H1 (cell line): ENCODE results near the gene SDC4. TPM values are rescaled to one million over a fixed set of nuclear protein-coding genes. Genes with fewer than 3 reads are reported as not detected.

Experiments used
- CTCF ChIA-PET: fragments of 300-600 bp; sonication (Branson Sonifier 250); formaldehyde crosslinking; loops from one replicate; lab custom pipeline; 2021; ENCODE audit not compliant: partially characterized antibody; lab: Charles Lee
- POLR2A ChIA-PET: fragments of 300-600 bp; sonication (Branson Sonifier 250); formaldehyde crosslinking; loops from one replicate; lab custom pipeline; 2021; ENCODE audit warnings: inconsistent platforms; ENCODE audit not compliant: partially characterized antibody; lab: Charles Lee
- DNase-seq, 2 experiments: peaks; one replicate each; pipeline versions ENCODE4 v3.0.0 to v3.0.0-alpha.2; 2010 to 2022; ENCODE audit warnings: low spot score in 2 of 2, low read depth in 1 of 2, mixed read lengths in 1 of 2
- FAIRE-seq: peaks from 2 replicates; lab custom pipeline; 2011; peaks lifted over from hg19 to GRCh38; lab: Jason Lieb, UNC
- H2AFZ ChIP-seq: 2 replicates; pipeline ENCODE4 v1.8.1; 2012; ENCODE audit warnings: low read length, inconsistent platforms
- H2AK5ac ChIP-seq: 2 replicates; pipeline ENCODE4 v1.6.1; 2013; ENCODE audit warnings: low read depth, low read length
- H2BK120ac ChIP-seq: replicated peaks from 2 replicates; pipeline ENCODE3; 2013; ENCODE audit warnings: low read depth, low read length, inconsistent platforms
- H2BK12ac ChIP-seq: 2 replicates; pipeline ENCODE4 v1.6.1; 2013; ENCODE audit warnings: low read depth, low read length
- H2BK15ac ChIP-seq: 2 replicates; pipeline ENCODE4 v1.6.1; 2013; ENCODE audit warnings: low read length
- H2BK20ac ChIP-seq: 2 replicates; pipeline ENCODE4 v1.6.1; 2013; ENCODE audit warnings: low read length
- H2BK5ac ChIP-seq: 2 replicates; pipeline ENCODE4 v1.6.1; 2013; ENCODE audit warnings: low read depth, low read length
- H3K14ac ChIP-seq: 2 replicates; pipeline ENCODE4 v1.6.1; 2013; ENCODE audit warnings: inconsistent platforms; ENCODE audit not compliant: insufficient read length
- H3K18ac ChIP-seq: 2 replicates; pipeline ENCODE4 v1.6.1; 2013; ENCODE audit warnings: low read length; ENCODE audit errors: extremely low read depth
- H3K23ac ChIP-seq: 2 replicates; pipeline ENCODE4 v1.6.1; 2013; ENCODE audit warnings: inconsistent platforms; ENCODE audit not compliant: insufficient read length
- H3K23me2 ChIP-seq: 2 replicates; pipeline ENCODE4 v1.6.1; 2013; ENCODE audit warnings: low read depth, low read length
- H3K27ac ChIP-seq: 2 replicates; pipeline ENCODE4 v1.6.1; 2011; ENCODE audit warnings: low read depth, low read length, inconsistent platforms
- H3K27me3 ChIP-seq, 4 experiments: replicated peaks in 1 of 4; 1 replicate in 1 of 4; 2 replicates in 3 of 4; pipeline versions ENCODE4 v1.6.1 to v1.8.1; 2011 to 2013; ENCODE audit warnings: low read length in 3 of 4, mild to moderate bottlenecking in 3 of 4, inconsistent platforms in 2 of 4, mixed read lengths in 2 of 4, moderate library complexity in 1 of 4; ENCODE audit not compliant: control insufficient read depth in 3 of 4, insufficient read depth in 3 of 4; ENCODE audit errors: extremely low read depth in 1 of 4
- H3K36me3 ChIP-seq, 4 experiments: 2 replicates each; pipeline versions ENCODE4 v1.6.1 to v1.8.1; 2011 to 2013; ENCODE audit warnings: mild to moderate bottlenecking in 4 of 4, low read length in 3 of 4, moderate library complexity in 2 of 4, control low read depth in 1 of 4, inconsistent platforms in 1 of 4; ENCODE audit not compliant: insufficient read depth in 4 of 4, control insufficient read depth in 2 of 4
- H3K4ac ChIP-seq: replicated peaks from 2 replicates; pipeline ENCODE3; 2013; ENCODE audit warnings: low read length, low read depth, mixed read lengths, inconsistent platforms; ENCODE audit not compliant: insufficient read length
- H3K4me1 ChIP-seq, 4 experiments: replicated peaks in 1 of 4; 1 replicate in 1 of 4; 2 replicates in 3 of 4; pipeline versions ENCODE4 v1.6.1 to v1.8.1; 2011 to 2013; ENCODE audit warnings: low read length in 3 of 4, inconsistent platforms in 2 of 4, mixed read lengths in 1 of 4; ENCODE audit not compliant: insufficient read depth in 4 of 4, control insufficient read depth in 3 of 4
- H3K4me2 ChIP-seq, 2 experiments: 2 replicates each; pipeline versions ENCODE4 v1.6.1 to v1.8.1; 2011 to 2013; ENCODE audit warnings: low read depth in 2 of 2, low read length in 2 of 2, control low read depth in 1 of 2, inconsistent platforms in 1 of 2, mild to moderate bottlenecking in 1 of 2; ENCODE audit not compliant: insufficient read depth in 1 of 2
- H3K4me3 ChIP-seq, 4 experiments: fragments of 200-600, 300-600 bp in 1 of 4; sonication (generic), shearing (Covaris generic), sonication (Bioruptor Twin) in 1 of 4; 2 replicates each; pipeline versions ENCODE4 v1.5.1 to v1.8.1; 2011 to 2016; ENCODE audit warnings: low read length in 4 of 4, low read depth in 3 of 4, control low read depth in 2 of 4, inconsistent platforms in 2 of 4, mild to moderate bottlenecking in 2 of 4, mixed read lengths in 1 of 4, moderate library complexity in 1 of 4; ENCODE audit not compliant: insufficient read depth in 2 of 4; ENCODE audit errors: extremely low read depth in 1 of 4
- H3K56ac ChIP-seq: replicated peaks from 2 replicates; pipeline ENCODE3; 2013; ENCODE audit warnings: low read depth, mild to moderate bottlenecking, mixed read lengths, low read length, inconsistent platforms; ENCODE audit not compliant: insufficient read length
- H3K79me1 ChIP-seq: 2 replicates; pipeline ENCODE4 v1.6.1; 2013; ENCODE audit warnings: low read depth, low read length, control low read depth
- H3K79me2 ChIP-seq, 2 experiments: 2 replicates each; pipeline versions ENCODE4 v1.6.1 to v1.8.1; 2012 to 2013; ENCODE audit warnings: low read length in 2 of 2, mild to moderate bottlenecking in 2 of 2, inconsistent platforms in 1 of 2; ENCODE audit not compliant: insufficient read depth in 2 of 2, control insufficient read depth in 1 of 2
- H3K9ac ChIP-seq, 4 experiments: replicated peaks in 1 of 4; 1 replicate in 1 of 4; 2 replicates in 3 of 4; pipeline versions ENCODE4 v1.6.1 to v1.8.1; 2011 to 2013; ENCODE audit warnings: low read depth in 3 of 4, low read length in 3 of 4, control low read depth in 2 of 4, mild to moderate bottlenecking in 2 of 4, moderate library complexity in 2 of 4, inconsistent platforms in 1 of 4; ENCODE audit errors: extremely low read depth in 1 of 4
- H3K9me3 ChIP-seq, 2 experiments: 2 replicates each; pipeline versions ENCODE4 v1.6.1 to v1.8.1; 2012 to 2013; ENCODE audit warnings: mild to moderate bottlenecking in 2 of 2, moderate library complexity in 2 of 2, control low read depth in 1 of 2, inconsistent platforms in 1 of 2, low read depth in 1 of 2, low read length in 1 of 2, mixed read lengths in 1 of 2; ENCODE audit not compliant: insufficient read depth in 2 of 2
- H4K20me1 ChIP-seq, 2 experiments: replicated peaks in 1 of 2; 2 replicates each; pipeline versions ENCODE3 to v1.8.1; 2011 to 2013; ENCODE audit warnings: inconsistent platforms in 2 of 2, low read length in 2 of 2, mild to moderate bottlenecking in 1 of 2; ENCODE audit not compliant: insufficient read depth in 2 of 2, control insufficient read depth in 1 of 2
- H4K5ac ChIP-seq: 2 replicates; pipeline ENCODE4 v1.6.1; 2013; ENCODE audit warnings: low read length, low read depth, mixed read lengths, inconsistent platforms; ENCODE audit not compliant: insufficient read length
- H4K8ac ChIP-seq: 2 replicates; pipeline ENCODE4 v1.8.0; 2013; ENCODE audit warnings: mild to moderate bottlenecking, moderate library complexity, low read length, inconsistent platforms; ENCODE audit not compliant: insufficient read depth; ENCODE audit errors: extremely low read depth
- H4K91ac ChIP-seq: replicated peaks from 2 replicates; pipeline ENCODE3; 2013; ENCODE audit warnings: low read length, mixed read lengths, inconsistent platforms; ENCODE audit not compliant: insufficient read length
- POLR2AphosphoS5 ChIP-seq: IDR thresholded peaks from 2 replicates; pipeline ENCODE4 v1.6.1; 2011; ENCODE audit warnings: low read depth, low read length
- YY1 ChIP-seq: IDR thresholded peaks from 2 replicates; pipeline ENCODE4 v1.6.1; 2011; ENCODE audit warnings: low read depth, mild to moderate bottlenecking, low read length
- WGBS, 2 experiments: shearing (Covaris generic) in 1 of 2; methylation state at CpG; one replicate each; pipeline versions ENCODE4 v1.1.6 to v1.1.7; 2013 to 2015; ENCODE audit warnings: low lambda C conversion rate in 2 of 2, mixed read lengths in 2 of 2, inconsistent platforms in 1 of 2, low coverage in 1 of 2, missing lambda C conversion rate in 1 of 2; ENCODE audit not compliant: insufficient replicate concordance in 2 of 2, insufficient coverage in 1 of 2, insufficient read length in 1 of 2; ENCODE audit errors: extremely low coverage in 1 of 2, missing lambda C conversion rate in 1 of 2; 5-methylcytosine and 5-hydroxymethylcytosine counted together
- polyA plus RNA-seq, 7 experiments: library from polyadenylated mRNA; depleted of rRNA in 3 of 7; stranded (reverse) in 5 of 7; unstranded in 2 of 7; fragments of >200 nt in 5 of 7; fragments of 200-250 nt in 2 of 7; gene quantifications; 1 replicate in 5 of 7; 2 replicates in 1 of 7; 4 replicates in 1 of 7; pipeline versions ENCODE4 v1.2.1 to v1.2.3, GENCODE V29; 2011 to 2013; ENCODE audit warnings: missing spikeins in 2 of 7, mixed read lengths in 2 of 7
- total RNA-seq: library from RNA; stranded (reverse); fragmentation: NEBNext Ultra II Directional; extraction: Animal tissue kit (Norgen Biotek cat#: 25700); gene quantifications from 2 replicates; pipeline ENCODE4 v1.2.1, GENCODE V29; 2021

Gene SDC4
- total and polyA plus RNA-seq, 2 of the 8 experiments (the other 6 are each of a cell fraction or from before 2014, with no cell fraction given): 34.6 to 60.2 TPM

- Histone ChIP-seq H3K36me3 (peaks cover 0 to 6% (median 0%) of the 10 kb centered on the region in 4 experiments; a peak in 1 of 8 replicates), H4K8ac (no peak overlapping the region), H2AFZ (no peak overlapping the region), H2BK20ac (peak overlapping the region; percentile 92), H3K79me2 (peaks cover 0 to 88% of the 10 kb centered on the region in 2 experiments; a peak in 3 of 4 replicates), H3K9ac (peak overlapping the region in 1 of 4 experiments; percentile 50; a peak in 3 of 7 replicates), H3K14ac (no peak overlapping the region), H4K91ac (peak overlapping the region; percentile 69), H3K23ac (no peak overlapping the region), H4K5ac (peak overlapping the region; percentile 63), H2BK12ac (peak overlapping the region; percentile 85), H3K4me2 (peak overlapping the region; percentile 68 to 84), H3K23me2 (peaks cover 7% of the 10 kb centered on the region; the same call in 1 of the 2 replicates), H4K20me1 (peaks cover 0 to 7% of the 10 kb centered on the region in 2 experiments), H2AK5ac (peak overlapping the region; percentile 91), H2BK120ac (peak overlapping the region; percentile 56), H3K4ac (peak overlapping the region; percentile 61), H3K9me3 (no peaks in the 10 kb centered on the region), H3K27me3 (no peaks in the 10 kb centered on the region), H3K56ac (no peak overlapping the region), H2BK15ac (0 out of 2 replicates have a peak overlapping the region, but pooled peaks have one; percentile 40), H3K4me3 (peak overlapping the region in 3 of 4 experiments; percentile 19 to 51 (median 29); a peak in 5 of 8 replicates), H3K79me1 (peaks cover 27% of the 10 kb centered on the region), H2BK5ac (peak overlapping the region; percentile 72), H3K27ac (peak overlapping the region; percentile 77), H3K18ac (peak overlapping the region; percentile 84), H3K4me1 (peaks cover 46 to 88% (median 59%) of the 10 kb centered on the region in 4 experiments)
- TF ChIP-seq YY1 (no peak), POLR2AphosphoS5 (0 out of 2 replicates have a peak, but pooled peaks have one; percentile 17)
- ChIA-PET POLR2A (interaction anchor here (0.8 to 2.3 kb wide), 10 partner anchors 8 to 64 kb away, joined by 3 to 18 read pairs (median 4); partner anchors contain the start of gene SYS1), CTCF (interaction anchor here (0.7 to 6.5 kb wide), 8 partner anchors 8 to 94 kb away, joined by 3 to 33 read pairs (median 4); no protein-coding TSS in a partner anchor)
- FAIRE-seq: no peak
- 57% methylated on average over 6 of the region's 6 CpGs; no CpG with 5 or more reads in 1 of the 2 experiments for WGBS, 2 experiments
- DNase-seq: peak in 1 of 2 experiments; percentile 49
These were observed 5.2 kb downstream of the SDC4 start for GRCh38 chr20:45342855-45343531.
